HG03097 (cell line): ENCODE measurements around the gene DHRSX.
"Not testable (repeated sequence)": the region's sequence is repeated elsewhere in the genome, so short reads cannot be mapped to it uniquely, and the experiment has no call there.

ENCODE experiments used
- ATAC-seq: cut with Tn5 transposase; IDR thresholded peaks from one replicate; pipeline ENCODE4 v1.9.1; 2021; ENCODE audit not compliant: unreplicated experiment, low FRiP score

Gene DHRSX

GRCh38 chrX:2240761-2241160, 260.0 kb downstream of the DHRSX start:
- not testable (repeated sequence) for ATAC-seq

GRCh38 chrX:2237976-2238375, 262.8 kb downstream of the DHRSX start:
- ATAC-seq, result no peak

- ATAC-seq, result no peak
Measured at GRCh38 chrX:2231570-2232192, 269.1 kb downstream of the DHRSX start.

- no peak for ATAC-seq
Measured at GRCh38 chrX:2230457-2230856, 270.3 kb downstream of the DHRSX start.

GRCh38 chrX:2228536-2228935, 272.2 kb downstream of the DHRSX start:
- ATAC-seq, result no peak

GRCh38 chrX:2226906-2227656, 273.7 kb downstream of the DHRSX start:
- ATAC-seq, result no peak

GRCh38 chrX:2226182-2226581, 274.6 kb downstream of the DHRSX start:
- no peak for ATAC-seq

GRCh38 chrX:2224597-2225235, 276.1 kb downstream of the DHRSX start:
- no peak for ATAC-seq

GRCh38 chrX:2224161-2224560, 276.6 kb downstream of the DHRSX start:
- ATAC-seq, result no peak

- no peak for ATAC-seq
Measured at GRCh38 chrX:2220829-2221567, 279.8 kb downstream of the DHRSX start.

GRCh38 chrX:2220296-2220695, 280.5 kb downstream of the DHRSX start:
- ATAC-seq, result no peak

GRCh38 chrX:2214138-2214823, 286.5 kb downstream of the DHRSX start:
- ATAC-seq, result not testable (repeated sequence)

- not testable (repeated sequence) for ATAC-seq
Measured at GRCh38 chrX:2211667-2212066, 289.1 kb downstream of the DHRSX start.

GRCh38 chrX:2193273-2193592, 307.5 kb downstream of the DHRSX start:
- no peak for ATAC-seq

GRCh38 chrX:2192584-2193272, 308.0 kb downstream of the DHRSX start:
- ATAC-seq, result no peak

GRCh38 chrX:2188840-2189239, 311.9 kb downstream of the DHRSX start:
- no peak for ATAC-seq

- no peak for ATAC-seq
Measured at GRCh38 chrX:2188330-2188792, 312.4 kb downstream of the DHRSX start.

- no peak for ATAC-seq
Measured at GRCh38 chrX:2187352-2188115, 313.2 kb downstream of the DHRSX start.

GRCh38 chrX:2185341-2186082, 315.3 kb downstream of the DHRSX start:
- no peak for ATAC-seq
